Adrenal gland (tissue), 5 donors: ENCODE data around the gene MDFIC2.

Experiments
- POLR2A ChIP-seq, 2 donors: fragments of 450-650 bp; IDR thresholded peaks; one replicate each; pipeline ENCODE4 v1.6.1; 2017; ENCODE audit warnings: antibody characterized with exemption in 2 of 2, mild to moderate bottlenecking in 2 of 2, moderate library complexity in 1 of 2
- TF ChIP-seq, protein P1 (sequence below), 6 experiments: fragments of 450-650 bp in 4 of 6; fragments of 200-600 bp in 2 of 6; sonication (generic) in 1 of 6; IDR thresholded peaks; 1 replicate in 5 of 6; 2 replicates in 1 of 6; pipeline versions ENCODE4 v1.5.1 to v1.8.0; 2016 to 2021; ENCODE audit warnings: antibody characterized with exemption in 6 of 6, mild to moderate bottlenecking in 2 of 6, moderate library complexity in 1 of 6
- donor health status: DM: no; HTN: no; CAD: no.

DNA sequence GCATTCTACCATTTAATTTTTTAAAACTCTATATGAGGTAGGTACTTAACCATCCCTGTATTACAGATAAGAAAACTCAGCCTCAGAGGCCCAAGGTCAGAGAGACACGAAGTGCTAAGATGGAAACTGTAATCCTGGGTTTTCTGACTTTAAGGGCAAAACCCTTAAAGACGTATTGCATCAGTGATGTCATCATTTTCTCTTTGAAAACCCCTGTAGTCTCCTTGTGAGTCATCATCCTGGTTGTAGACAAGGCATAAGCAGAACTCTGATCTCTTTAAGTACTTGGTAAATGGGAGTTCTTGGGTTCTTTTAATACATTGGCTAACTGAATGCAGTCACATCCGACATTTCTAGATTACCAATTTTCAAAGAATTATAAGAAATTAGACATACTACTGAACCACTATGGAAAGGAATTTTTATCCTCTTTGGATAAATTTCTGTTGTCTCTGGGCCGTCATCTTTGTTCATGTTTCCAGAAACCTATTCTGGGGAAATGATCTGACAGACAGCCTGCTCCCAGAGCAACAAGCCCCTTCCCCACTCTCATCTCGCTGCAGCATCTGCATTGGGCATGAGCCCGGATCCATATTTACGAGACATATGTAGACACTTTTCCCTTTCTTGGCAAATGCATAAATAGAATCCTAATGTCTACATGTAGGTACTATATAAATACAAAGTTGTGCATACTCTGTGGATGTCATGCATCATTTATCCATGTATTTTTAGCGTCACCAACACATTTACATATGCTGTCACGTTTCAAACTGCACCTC is 48.7 kb upstream of the MDFIC2 start:
- TF ChIP-seq, protein P1, sequence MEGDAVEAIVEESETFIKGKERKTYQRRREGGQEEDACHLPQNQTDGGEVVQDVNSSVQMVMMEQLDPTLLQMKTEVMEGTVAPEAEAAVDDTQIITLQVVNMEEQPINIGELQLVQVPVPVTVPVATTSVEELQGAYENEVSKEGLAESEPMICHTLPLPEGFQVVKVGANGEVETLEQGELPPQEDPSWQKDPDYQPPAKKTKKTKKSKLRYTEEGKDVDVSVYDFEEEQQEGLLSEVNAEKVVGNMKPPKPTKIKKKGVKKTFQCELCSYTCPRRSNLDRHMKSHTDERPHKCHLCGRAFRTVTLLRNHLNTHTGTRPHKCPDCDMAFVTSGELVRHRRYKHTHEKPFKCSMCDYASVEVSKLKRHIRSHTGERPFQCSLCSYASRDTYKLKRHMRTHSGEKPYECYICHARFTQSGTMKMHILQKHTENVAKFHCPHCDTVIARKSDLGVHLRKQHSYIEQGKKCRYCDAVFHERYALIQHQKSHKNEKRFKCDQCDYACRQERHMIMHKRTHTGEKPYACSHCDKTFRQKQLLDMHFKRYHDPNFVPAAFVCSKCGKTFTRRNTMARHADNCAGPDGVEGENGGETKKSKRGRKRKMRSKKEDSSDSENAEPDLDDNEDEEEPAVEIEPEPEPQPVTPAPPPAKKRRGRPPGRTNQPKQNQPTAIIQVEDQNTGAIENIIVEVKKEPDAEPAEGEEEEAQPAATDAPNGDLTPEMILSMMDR (IDR thresholded peaks at IDR 0.05): no peak
- TF ChIP-seq POLR2A (IDR thresholded peaks at IDR 0.05): no peak
